HG03103 (cell line): ENCODE results near the gene RAB44.
"Not testable (repeated sequence)": the region's sequence is repeated elsewhere in the genome, so short reads cannot be mapped to it uniquely, and the experiment has no call there.

Experiments
- ATAC-seq: cut with Tn5 transposase; IDR thresholded peaks from one replicate; pipeline ENCODE4 v1.9.1; 2021; ENCODE audit warnings: low read depth; ENCODE audit not compliant: unreplicated experiment

RAB44 gene

GRCh38 chr6:36697481-36697903, at the start of gene RAB44:
Gene RAB44, plus strand, starts transcription at chr6:36697826. Its CDS starts 6,410 bp downstream, at chr6:36704236.
- no peak for ATAC-seq

GRCh38 chr6:36649086-36649485, 48.5 kb upstream of the RAB44 start:
- ATAC-seq, result no peak

GRCh38 chr6:36649701-36650484, 47.7 kb upstream of the RAB44 start:
- no peak for ATAC-seq

GRCh38 chr6:36650848-36651478, 46.7 kb upstream of the RAB44 start:
- peak; percentile 72 for ATAC-seq

GRCh38 chr6:36651659-36652379, 45.8 kb upstream of the RAB44 start:
- no peak for ATAC-seq

- ATAC-seq, result not testable (repeated sequence)
These were observed 43.2 kb upstream of the RAB44 start for GRCh38 chr6:36654469-36654868.

- ATAC-seq, result no peak
These were observed 42.4 kb upstream of the RAB44 start for GRCh38 chr6:36655085-36655724.

GRCh38 chr6:36656441-36656840, 41.2 kb upstream of the RAB44 start:
- no peak for ATAC-seq

- ATAC-seq, result no peak
These were observed 40.4 kb upstream of the RAB44 start for GRCh38 chr6:36657271-36657670.

GRCh38 chr6:36657942-36658544, 39.6 kb upstream of the RAB44 start:
- no peak for ATAC-seq

GRCh38 chr6:36659271-36659670, 38.4 kb upstream of the RAB44 start:
- no peak for ATAC-seq

GRCh38 chr6:36660771-36661471, 36.7 kb upstream of the RAB44 start:
- no peak for ATAC-seq

- ATAC-seq, result no peak
These were observed 35.2 kb upstream of the RAB44 start for GRCh38 chr6:36662380-36662779.

GRCh38 chr6:36662827-36663256, 34.8 kb upstream of the RAB44 start:
- ATAC-seq, result no peak

GRCh38 chr6:36663504-36664446, 33.9 kb upstream of the RAB44 start:
- ATAC-seq, result no peak

GRCh38 chr6:36665180-36665579, 32.4 kb upstream of the RAB44 start:
- no peak for ATAC-seq

GRCh38 chr6:36666287-36666686, 31.3 kb upstream of the RAB44 start:
- ATAC-seq, result no peak

GRCh38 chr6:36666826-36667591, 30.6 kb upstream of the RAB44 start:
- no peak for ATAC-seq
